Sigmoid colon (tissue), 7 donors: Measurements from ENCODE around the gene HCN2. TPM values are rescaled to one million over a fixed set of nuclear protein-coding genes. Genes with fewer than 3 reads are reported as not detected.

Experiments
- DNase-seq: peaks from one replicate; pipeline ENCODE4 v3.0.0-alpha.2; 2019
- H3K27ac ChIP-seq, 4 donors: fragments of 200-600 bp; sonication (generic); one replicate each; pipeline ENCODE4 v1.5.1; 2016 to 2019; ENCODE audit warnings: mild to moderate bottlenecking in 1 of 4
- H3K27me3 ChIP-seq, 3 donors: fragments of 200-600 bp; sonication (generic); one replicate each; pipeline ENCODE4 v1.5.1; 2019; ENCODE audit warnings: mild to moderate bottlenecking in 1 of 3
- H3K36me3 ChIP-seq, 4 donors: fragments of 200-600 bp; sonication (generic); one replicate each; pipeline ENCODE4 v1.5.1; 2016 to 2019
- H3K4me1 ChIP-seq, 4 donors: fragments of 200-600 bp; sonication (generic); one replicate each; pipeline ENCODE4 v1.5.1; 2017 to 2019
- H3K4me3 ChIP-seq, 4 donors: fragments of 200-600 bp; sonication (generic); one replicate each; pipeline ENCODE4 v1.5.1; 2017 to 2019; ENCODE audit warnings: mild to moderate bottlenecking in 2 of 4, moderate library complexity in 1 of 4
- H3K9me3 ChIP-seq, 4 donors: fragments of 200-600 bp in 3 of 4; sonication (generic) in 3 of 4; one replicate each; pipeline versions ENCODE4 v1.5.1 to v1.6.1; 2013 to 2019
- EP300 ChIP-seq, 4 donors: sonication (generic); formaldehyde crosslinking; IDR thresholded peaks; one replicate each; pipeline ENCODE4 v1.6.1; 2017; ENCODE audit warnings: antibody characterized with exemption in 4 of 4
- POLR2A ChIP-seq, 2 donors: fragments of 450-650 bp; IDR thresholded peaks; one replicate each; pipeline ENCODE4 v1.6.1; 2016; ENCODE audit warnings: antibody characterized with exemption in 2 of 2, mild to moderate bottlenecking in 2 of 2, moderate library complexity in 2 of 2
- POLR2AphosphoS5 ChIP-seq, 4 donors: sonication (generic); formaldehyde crosslinking; IDR thresholded peaks; one replicate each; pipeline ENCODE4 v1.6.1; 2017; ENCODE audit warnings: antibody characterized with exemption in 4 of 4
- WGBS, 2 donors: extraction: QIAGEN DNeasy Blood & Tissue Kit; methylation state at CpG; one replicate each; pipeline ENCODE4 v1.1.7; 2013; 5-methylcytosine and 5-hydroxymethylcytosine counted together
- intact Hi-C: fragments of 100-400 bp; cut with DNase I; formaldehyde crosslinking; loops from one replicate; pipeline ENCODE4 v1.15.1; 2023
- polyA plus RNA-seq, 3 donors: library from polyadenylated mRNA; stranded (reverse); fragments of 200-250 nt; gene quantifications; one replicate each; pipeline ENCODE4 v1.2.3, GENCODE V29; 2013
- total RNA-seq, 4 donors: library from RNA; depleted of rRNA; stranded (reverse); fragments of >200 nt; gene quantifications; one replicate each; pipeline ENCODE4 v1.1.0, GENCODE V29; 2016
- TF ChIP-seq, protein P1 (sequence below), 4 experiments: fragments of 450-650 bp in 3 of 4; fragments of 200-600 bp in 1 of 4; IDR thresholded peaks; one replicate each; pipeline ENCODE4 v1.5.1; 2016 to 2019; ENCODE audit warnings: antibody characterized with exemption in 4 of 4, mild to moderate bottlenecking in 3 of 4, moderate library complexity in 2 of 4
- donor health status: healthy with polysubstance abuse.
- donor health status: Bipolar disorder and iron deficiency.
- donor health status: healthy.

HCN2 gene
- total and polyA plus RNA-seq, 7 donors = 0.23 to 0.55 (median 0.39) TPM; not detected in 2

DNA sequence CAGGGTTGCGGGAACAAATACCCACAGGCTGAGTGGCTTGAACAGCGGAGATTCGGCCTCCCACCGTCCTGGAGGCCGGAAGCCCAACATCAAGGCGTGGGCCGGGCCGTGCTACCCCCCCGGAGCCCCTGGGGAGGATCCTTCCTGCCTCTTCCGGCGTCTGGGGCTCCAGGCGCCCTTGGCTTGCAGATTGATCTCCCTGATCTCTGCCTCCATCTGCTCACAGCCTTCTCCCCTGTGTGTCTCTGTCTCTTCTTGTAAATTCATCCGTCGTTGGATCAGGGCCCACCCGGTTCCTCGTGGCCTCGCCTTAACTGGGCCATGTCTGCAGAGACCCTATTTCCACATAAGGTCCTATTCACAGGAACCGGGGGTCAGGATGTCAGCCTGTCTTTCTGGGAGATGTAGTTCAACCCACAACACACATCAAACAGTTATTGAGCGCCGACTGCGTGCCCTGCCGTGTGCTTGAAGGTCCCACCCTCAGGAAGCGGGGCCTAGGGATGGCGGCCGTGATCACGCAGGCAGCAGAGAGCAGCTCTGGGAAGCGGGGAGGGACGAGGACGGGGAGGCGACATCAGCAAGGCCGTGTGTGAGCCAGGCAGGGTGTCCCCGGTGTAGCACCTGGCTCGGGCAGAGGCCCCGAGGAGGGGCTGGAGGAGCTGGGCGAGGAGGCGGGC lies 21.3 kb downstream of the HCN2 start:
- TF ChIP-seq POLR2A (IDR thresholded peaks at IDR 0.05) (no peak), EP300 (IDR thresholded peaks at IDR 0.05) (no peak), POLR2AphosphoS5 (IDR thresholded peaks at IDR 0.05) (no peak)
- TF ChIP-seq, protein P1, sequence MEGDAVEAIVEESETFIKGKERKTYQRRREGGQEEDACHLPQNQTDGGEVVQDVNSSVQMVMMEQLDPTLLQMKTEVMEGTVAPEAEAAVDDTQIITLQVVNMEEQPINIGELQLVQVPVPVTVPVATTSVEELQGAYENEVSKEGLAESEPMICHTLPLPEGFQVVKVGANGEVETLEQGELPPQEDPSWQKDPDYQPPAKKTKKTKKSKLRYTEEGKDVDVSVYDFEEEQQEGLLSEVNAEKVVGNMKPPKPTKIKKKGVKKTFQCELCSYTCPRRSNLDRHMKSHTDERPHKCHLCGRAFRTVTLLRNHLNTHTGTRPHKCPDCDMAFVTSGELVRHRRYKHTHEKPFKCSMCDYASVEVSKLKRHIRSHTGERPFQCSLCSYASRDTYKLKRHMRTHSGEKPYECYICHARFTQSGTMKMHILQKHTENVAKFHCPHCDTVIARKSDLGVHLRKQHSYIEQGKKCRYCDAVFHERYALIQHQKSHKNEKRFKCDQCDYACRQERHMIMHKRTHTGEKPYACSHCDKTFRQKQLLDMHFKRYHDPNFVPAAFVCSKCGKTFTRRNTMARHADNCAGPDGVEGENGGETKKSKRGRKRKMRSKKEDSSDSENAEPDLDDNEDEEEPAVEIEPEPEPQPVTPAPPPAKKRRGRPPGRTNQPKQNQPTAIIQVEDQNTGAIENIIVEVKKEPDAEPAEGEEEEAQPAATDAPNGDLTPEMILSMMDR (IDR thresholded peaks at IDR 0.05) = no peak
- WGBS, 2 donors = 12 to 24% methylated on average over 36 of the region's 36 CpGs
- Histone ChIP-seq H3K36me3 (no peaks in the 10 kb centered on the region), H3K27ac (peak overlapping the region in 1 of 4 donors; percentile 32), H3K4me3 (peak overlapping the region in 2 of 4 donors; percentile 16 to 23), H3K27me3 (no peaks in the 10 kb centered on the region), H3K4me1 (peaks cover 0 to 7% (median 0%) of the 10 kb centered on the region in 4 donors), H3K9me3 (no peaks in the 10 kb centered on the region)
- no peak for DNase-seq
- intact Hi-C loops = no loop called here

DNA sequence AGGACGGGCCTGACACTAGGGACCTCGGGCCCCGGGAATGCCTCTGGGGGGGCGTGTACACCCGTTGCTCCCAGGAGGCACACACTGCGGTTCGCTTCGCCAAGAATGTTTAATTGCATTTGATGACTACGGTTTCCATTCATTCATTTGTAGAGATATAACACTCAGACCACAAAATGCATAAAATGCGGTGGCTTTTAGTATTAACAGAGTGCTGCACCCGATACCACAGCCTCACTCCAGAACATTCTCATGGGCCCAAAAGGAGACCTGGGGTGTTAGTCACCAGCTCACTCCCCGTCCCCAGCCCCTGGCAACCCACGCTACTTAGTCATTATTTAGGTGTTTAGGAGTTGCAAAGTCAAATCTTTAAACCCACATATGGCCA lies 21.8 kb downstream of the HCN2 start:
- WGBS, 2 donors = 21 to 42% methylated on average over 13 of the region's 13 CpGs
- no peaks in the 10 kb centered on the region for H3K9me3 ChIP-seq
- peaks cover 0 to 7% (median 3%) of the 10 kb centered on the region in 4 donors for H3K4me1 ChIP-seq
- intact Hi-C loops = no loop called here
- no peak overlapping the region for H3K4me3 ChIP-seq
- no peaks in the 10 kb centered on the region for H3K36me3 ChIP-seq
- TF ChIP-seq, protein P1 (IDR thresholded peaks at IDR 0.05) = no peak
- TF ChIP-seq POLR2AphosphoS5 (IDR thresholded peaks at IDR 0.05) (no peak), POLR2A (IDR thresholded peaks at IDR 0.05) (no peak), EP300 (IDR thresholded peaks at IDR 0.05) (no peak)
- peaks cover under 1 to 3% (median 3%) of the 10 kb centered on the region in 3 donors for H3K27me3 ChIP-seq
- DNase-seq = no peak
- no peak overlapping the region for H3K27ac ChIP-seq

DNA sequence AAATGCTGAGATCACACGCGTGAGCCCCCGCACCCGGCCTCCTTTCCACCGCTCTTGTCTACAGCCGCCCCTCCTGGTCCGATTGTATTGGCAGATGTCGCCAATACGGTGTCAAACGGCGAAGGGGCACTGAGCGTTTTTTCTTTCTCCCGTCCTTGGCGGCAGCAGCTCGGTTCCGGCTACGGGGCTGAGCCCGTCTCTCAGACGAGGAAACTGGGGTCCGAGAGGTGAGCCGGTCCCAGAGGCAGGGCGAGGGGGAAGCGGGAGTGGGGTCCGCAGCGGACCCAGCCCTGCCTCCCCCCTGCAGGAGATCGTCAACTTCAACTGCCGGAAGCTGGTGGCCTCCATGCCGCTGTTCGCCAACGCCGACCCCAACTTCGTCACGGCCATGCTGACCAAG lies 23.3 kb downstream of the HCN2 start:
- H3K27me3 ChIP-seq = peaks cover 8 to 15% (median 15%) of the 10 kb centered on the region in 3 donors
- TF ChIP-seq POLR2AphosphoS5 (IDR thresholded peaks at IDR 0.05) (no peak), POLR2A (IDR thresholded peaks at IDR 0.05) (no peak), EP300 (IDR thresholded peaks at IDR 0.05) (no peak)
- TF ChIP-seq, protein P1 (IDR thresholded peaks at IDR 0.05) = no peak
- no peak overlapping the region for H3K4me3 ChIP-seq
- peaks cover 2 to 11% (median 9%) of the 10 kb centered on the region in 4 donors for H3K36me3 ChIP-seq
- 79 to 87% methylated on average over 33 of the region's 33 CpGs for WGBS, 2 donors
- no peaks in the 10 kb centered on the region for H3K9me3 ChIP-seq
- DNase-seq = no peak
- peaks cover 0 to 7% (median 5%) of the 10 kb centered on the region in 4 donors for H3K4me1 ChIP-seq
- no peak overlapping the region for H3K27ac ChIP-seq
- intact Hi-C loops = no loop called here

DNA sequence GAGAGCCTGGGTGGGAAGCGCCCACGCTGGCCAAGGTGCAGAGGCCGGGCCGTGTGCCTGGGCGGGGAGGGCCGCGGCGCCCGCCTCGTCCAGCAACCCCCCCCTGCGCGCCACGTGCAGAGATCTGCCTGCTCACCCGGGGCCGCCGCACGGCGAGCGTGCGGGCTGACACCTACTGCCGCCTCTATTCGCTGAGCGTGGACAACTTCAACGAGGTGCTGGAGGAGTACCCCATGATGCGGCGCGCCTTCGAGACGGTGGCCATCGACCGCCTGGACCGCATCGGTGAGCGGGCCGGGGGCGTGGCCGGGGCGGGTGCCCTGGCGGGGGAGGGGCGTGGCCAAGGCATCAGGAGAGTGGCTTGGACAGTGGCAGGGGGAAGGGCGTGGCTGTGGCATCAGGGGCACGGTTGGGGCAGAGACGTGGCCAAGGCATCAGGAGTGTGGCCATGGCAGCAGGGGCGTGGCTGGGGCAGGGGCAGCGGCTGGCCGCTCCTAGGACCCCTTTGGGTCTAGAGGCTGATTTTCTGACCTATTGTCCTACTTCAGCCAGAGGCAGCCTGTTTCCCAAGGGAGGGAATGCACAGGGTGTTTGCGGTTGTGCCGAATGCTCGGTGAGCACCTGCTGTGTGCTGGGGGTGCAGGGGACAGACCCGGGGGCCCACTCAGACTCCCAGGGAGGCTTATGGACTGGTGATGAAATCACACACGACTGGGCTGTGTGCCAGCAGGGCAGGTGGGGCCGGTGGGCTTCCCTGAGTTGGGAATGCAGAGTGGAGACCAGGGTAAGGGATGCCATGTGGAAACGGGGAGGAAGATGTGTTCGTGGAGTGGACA lies 24.3 kb downstream of the HCN2 start:
- no peak for TF ChIP-seq EP300 (IDR thresholded peaks at IDR 0.05)
- TF ChIP-seq, protein P1 (IDR thresholded peaks at IDR 0.05) = no peak
- no peak for TF ChIP-seq POLR2AphosphoS5 (IDR thresholded peaks at IDR 0.05)
- no peak for TF ChIP-seq POLR2A (IDR thresholded peaks at IDR 0.05)
- 67 to 70% methylated on average over 54 of the region's 54 CpGs for WGBS, 2 donors
- Histone ChIP-seq H3K4me1 (peaks cover 0 to 7% (median 5%) of the 10 kb centered on the region in 4 donors), H3K9me3 (no peaks in the 10 kb centered on the region), H3K36me3 (peaks cover 12 to 21% (median 19%) of the 10 kb centered on the region in 4 donors), H3K4me3 (no peak overlapping the region), H3K27me3 (peaks cover 8 to 24% (median 15%) of the 10 kb centered on the region in 3 donors), H3K27ac (no peak overlapping the region)
- DNase-seq = no peak
- intact Hi-C loops = no loop called here
